Gastroesophageal sphincter (tissue), 4 donors: ENCODE results near the gene MACROD2. TPM values are rescaled to one million over a fixed set of nuclear protein-coding genes. Genes with fewer than 3 reads are reported as not detected.

ENCODE experiments used
- ATAC-seq: fragments of 150-250 bp; one replicate; pipeline ENCODE4 v1.9.1; 2016; ENCODE audit warnings: mild to moderate bottlenecking, moderate library complexity
- H3K27ac ChIP-seq, 4 donors: fragments of 200-600 bp; sonication (generic) in 3 of 4; 1 replicate in 3 of 4; 2 replicates in 1 of 4; pipeline ENCODE4 v1.5.1; 2016 to 2019
- H3K27me3 ChIP-seq: fragments of 200-600 bp; sonication (generic); one replicate; pipeline ENCODE4 v1.5.1; 2019
- H3K36me3 ChIP-seq, 2 donors: fragments of 200-600 bp; sonication (generic); one replicate each; pipeline ENCODE4 v1.5.1; 2019; ENCODE audit warnings: control low read depth in 1 of 2
- H3K4me1 ChIP-seq, 3 donors: fragments of 200-600 bp; sonication (generic); 1 replicate in 2 of 3; 2 replicates in 1 of 3; pipeline ENCODE4 v1.5.1; 2016 to 2019; ENCODE audit warnings: control low read depth in 2 of 3
- H3K4me3 ChIP-seq, 2 donors: fragments of 200-600 bp; sonication (generic); one replicate each; pipeline ENCODE4 v1.5.1; 2019; ENCODE audit warnings: mild to moderate bottlenecking in 1 of 2, moderate library complexity in 1 of 2
- H3K9me3 ChIP-seq, 3 donors: fragments of 200-600 bp; sonication (generic); one replicate each; pipeline ENCODE4 v1.5.1; 2017 to 2019; ENCODE audit warnings: control low read depth in 2 of 3
- EP300 ChIP-seq: sonication (generic); formaldehyde crosslinking; IDR thresholded peaks from one replicate; pipeline ENCODE4 v1.6.1; 2017; ENCODE audit warnings: antibody characterized with exemption, mild to moderate bottlenecking
- POLR2A ChIP-seq, 2 donors: fragments of 450-650 bp; IDR thresholded peaks; one replicate each; pipeline ENCODE4 v1.6.1; 2017; ENCODE audit warnings: antibody characterized with exemption in 2 of 2, mild to moderate bottlenecking in 2 of 2, moderate library complexity in 1 of 2
- POLR2AphosphoS5 ChIP-seq: sonication (generic); formaldehyde crosslinking; IDR thresholded peaks from one replicate; pipeline ENCODE4 v1.6.1; 2017; ENCODE audit warnings: antibody characterized with exemption
- WGBS, 2 donors: methylation state at CpG; one replicate each; pipeline ENCODE4 v1.1.5; 2018; ENCODE audit warnings: low coverage in 1 of 2; 5-methylcytosine and 5-hydroxymethylcytosine counted together
- total RNA-seq, 4 donors: library from RNA; depleted of rRNA; stranded (reverse); fragments of >200 nt; gene quantifications; one replicate each; pipeline ENCODE4 v1.1.0, GENCODE V29; 2016
- TF ChIP-seq, protein P1 (sequence below), 4 experiments: fragments of 200-600 bp in 2 of 4; fragments of 450-650 bp in 2 of 4; sonication (generic) in 1 of 4; IDR thresholded peaks; one replicate each; pipeline ENCODE4 v1.5.1; 2017 to 2019; ENCODE audit warnings: antibody characterized with exemption in 4 of 4, mild to moderate bottlenecking in 2 of 4, moderate library complexity in 2 of 4

MACROD2 gene
- total RNA-seq, 4 donors from 2014 or later: 4.0 to 12.1 (median 7.4) TPM

DNA sequence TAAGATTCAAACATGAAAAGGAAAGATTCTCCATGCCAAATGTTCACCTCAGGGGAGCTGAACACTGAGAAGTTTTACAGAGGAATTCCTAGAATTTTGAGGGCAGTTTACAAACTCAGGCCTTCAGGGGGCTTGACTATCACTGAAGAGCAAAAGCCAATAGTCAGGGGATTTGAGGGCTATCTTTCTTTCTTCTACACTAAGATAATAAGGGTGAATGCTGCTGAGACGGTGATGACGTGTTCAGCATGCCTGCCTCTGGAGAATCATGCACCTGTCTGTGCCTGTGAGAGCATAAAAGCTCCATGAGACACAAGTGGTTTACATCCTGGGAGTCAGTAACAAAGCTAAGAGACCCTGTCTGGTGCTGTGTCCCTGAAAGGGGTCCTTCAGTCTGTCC, 1492.4 kb downstream of the MACROD2 start:
- WGBS, 2 donors: 100% methylated on average over 2 of the region's 2 CpGs; no CpG with 5 or more reads in 1 of the 2 donors
- no peaks in the 10 kb centered on the region for H3K27me3 ChIP-seq

GRCh38 chr20:15491575-15491974, 1496.3 kb downstream of the MACROD2 start:
- ATAC-seq: no peak
- TF ChIP-seq POLR2A (IDR thresholded peaks at IDR 0.05) (no peak), POLR2AphosphoS5 (no peak)
- WGBS, 2 donors: 100% methylated on average over 1 of the region's 1 CpG; no CpG with 5 or more reads in 1 of the 2 donors

More for the DNA sequence above, 1492.4 kb downstream of the MACROD2 start:
- H3K36me3 ChIP-seq: no peaks in the 10 kb centered on the region
- TF ChIP-seq, protein P1, sequence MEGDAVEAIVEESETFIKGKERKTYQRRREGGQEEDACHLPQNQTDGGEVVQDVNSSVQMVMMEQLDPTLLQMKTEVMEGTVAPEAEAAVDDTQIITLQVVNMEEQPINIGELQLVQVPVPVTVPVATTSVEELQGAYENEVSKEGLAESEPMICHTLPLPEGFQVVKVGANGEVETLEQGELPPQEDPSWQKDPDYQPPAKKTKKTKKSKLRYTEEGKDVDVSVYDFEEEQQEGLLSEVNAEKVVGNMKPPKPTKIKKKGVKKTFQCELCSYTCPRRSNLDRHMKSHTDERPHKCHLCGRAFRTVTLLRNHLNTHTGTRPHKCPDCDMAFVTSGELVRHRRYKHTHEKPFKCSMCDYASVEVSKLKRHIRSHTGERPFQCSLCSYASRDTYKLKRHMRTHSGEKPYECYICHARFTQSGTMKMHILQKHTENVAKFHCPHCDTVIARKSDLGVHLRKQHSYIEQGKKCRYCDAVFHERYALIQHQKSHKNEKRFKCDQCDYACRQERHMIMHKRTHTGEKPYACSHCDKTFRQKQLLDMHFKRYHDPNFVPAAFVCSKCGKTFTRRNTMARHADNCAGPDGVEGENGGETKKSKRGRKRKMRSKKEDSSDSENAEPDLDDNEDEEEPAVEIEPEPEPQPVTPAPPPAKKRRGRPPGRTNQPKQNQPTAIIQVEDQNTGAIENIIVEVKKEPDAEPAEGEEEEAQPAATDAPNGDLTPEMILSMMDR (IDR thresholded peaks at IDR 0.05): no peak
- TF ChIP-seq POLR2A (IDR thresholded peaks at IDR 0.05) (no peak), EP300 (no peak), POLR2AphosphoS5 (no peak)
- H3K9me3 ChIP-seq: no peaks in the 10 kb centered on the region
- H3K4me3 ChIP-seq: no peak overlapping the region
- no peaks in the 10 kb centered on the region for H3K4me1 ChIP-seq
- ATAC-seq: no peak
- no peak overlapping the region for H3K27ac ChIP-seq

GRCh38 chr20:15494851-15495250, 1499.5 kb downstream of the MACROD2 start:
- ATAC-seq: no peak
- WGBS, 2 donors: 81 to 100% methylated on average over 2 of the region's 2 CpGs
- no peaks in the 10 kb centered on the region for H3K9me3 ChIP-seq
- H3K27ac ChIP-seq: no peak overlapping the region
- H3K36me3 ChIP-seq: no peaks in the 10 kb centered on the region
- no peaks in the 10 kb centered on the region for H3K4me1 ChIP-seq
- TF ChIP-seq, protein P1 (IDR thresholded peaks at IDR 0.05): no peak
- TF ChIP-seq EP300 (no peak), POLR2A (IDR thresholded peaks at IDR 0.05) (no peak), POLR2AphosphoS5 (no peak)
- no peaks in the 10 kb centered on the region for H3K27me3 ChIP-seq
- no peak overlapping the region for H3K4me3 ChIP-seq

More at GRCh38 chr20:15491575-15491974, 1496.3 kb downstream of the MACROD2 start:
- Histone ChIP-seq H3K4me3 (no peak overlapping the region), H3K9me3 (no peaks in the 10 kb centered on the region), H3K27ac (no peak overlapping the region), H3K27me3 (no peaks in the 10 kb centered on the region), H3K4me1 (no peaks in the 10 kb centered on the region), H3K36me3 (no peaks in the 10 kb centered on the region)

DNA sequence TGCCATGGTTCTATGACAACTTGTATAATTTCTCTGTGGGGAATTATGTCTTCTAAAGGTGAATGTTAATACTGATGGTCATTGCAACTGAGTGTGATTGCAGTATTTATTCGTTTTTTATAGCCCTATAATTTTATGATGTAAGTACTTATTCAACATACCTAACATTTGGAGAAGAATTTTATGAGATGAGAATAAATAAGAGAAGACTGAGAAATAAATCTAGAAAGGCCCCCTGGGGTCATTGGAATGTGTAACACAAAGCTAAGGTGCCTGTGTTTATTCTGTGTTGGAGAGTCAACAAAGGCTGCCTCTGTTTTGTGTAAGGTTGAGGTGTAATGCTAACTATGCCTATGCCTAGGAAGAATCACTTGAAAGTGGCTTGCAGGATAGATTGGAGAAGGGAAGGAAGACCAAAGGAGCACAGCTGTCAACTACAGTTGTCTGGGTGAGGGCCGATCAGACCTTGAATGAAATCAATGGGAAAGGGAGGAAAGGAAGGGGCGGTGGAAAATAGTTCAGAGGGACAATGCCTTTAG, 1501.3 kb downstream of the MACROD2 start:
- H3K36me3 ChIP-seq: no peaks in the 10 kb centered on the region
- H3K4me1 ChIP-seq: no peaks in the 10 kb centered on the region
- WGBS, 2 donors: 89% methylated on average over 2 of the region's 3 CpGs
- H3K27ac ChIP-seq: no peak overlapping the region
- TF ChIP-seq, protein P1 (IDR thresholded peaks at IDR 0.05): no peak
- TF ChIP-seq EP300 (no peak), POLR2A (IDR thresholded peaks at IDR 0.05) (no peak), POLR2AphosphoS5 (no peak)
- no peaks in the 10 kb centered on the region for H3K27me3 ChIP-seq
- H3K4me3 ChIP-seq: no peak overlapping the region
- ATAC-seq: no peak
- no peaks in the 10 kb centered on the region for H3K9me3 ChIP-seq

GRCh38 chr20:15498926-15499325, 1503.6 kb downstream of the MACROD2 start:
- Histone ChIP-seq H3K4me3 (no peak overlapping the region), H3K27me3 (no peaks in the 10 kb centered on the region), H3K36me3 (no peaks in the 10 kb centered on the region), H3K27ac (no peak overlapping the region), H3K9me3 (no peaks in the 10 kb centered on the region), H3K4me1 (no peaks in the 10 kb centered on the region)
- WGBS, 2 donors: 76 to 89% methylated on average over 2 of the region's 2 CpGs
- no peak for ATAC-seq
- TF ChIP-seq POLR2A (IDR thresholded peaks at IDR 0.05) (no peak), EP300 (no peak), POLR2AphosphoS5 (no peak)
- TF ChIP-seq, protein P1 (IDR thresholded peaks at IDR 0.05): no peak
